Activated T-cell treated with anti-CD3 and anti-CD28 coated beads, Interleukin-2, amount 50 U/mL, for 72 hours (primary cell): ENCODE data around the gene AMPH. TPM values are rescaled to one million over a fixed set of nuclear protein-coding genes. Genes with fewer than 3 reads are reported as not detected.

Experiments
- ATAC-seq, 2 donors: fragments of 150-1000 bp; cut with Tn5 transposase; replicated peaks in 1 of 2; 2 replicates each; pipeline ENCODE4 v1.10.0; 2021; ENCODE audit warnings: moderate library complexity in 2 of 2, mild to moderate bottlenecking in 1 of 2
- DNase-seq, 2 donors: peaks; one replicate each; pipeline ENCODE4 v3.0.0; 2021 to 2022; ENCODE audit warnings: mixed read lengths in 1 of 2
- H3K27ac Mint-ChIP-seq: one replicate; pipeline ENCODE4 v1.8.0; 2022; ENCODE audit warnings: mild to moderate bottlenecking, moderate library complexity, mixed read lengths
- H3K27me3 Mint-ChIP-seq: one replicate; pipeline ENCODE4 v1.8.0; 2022; ENCODE audit warnings: low read depth, mixed read lengths
- H3K36me3 Mint-ChIP-seq, 2 donors: one replicate each; pipeline ENCODE4 v1.8.0; 2022; ENCODE audit warnings: mixed read lengths in 2 of 2, mild to moderate bottlenecking in 1 of 2; ENCODE audit not compliant: insufficient read depth in 2 of 2
- H3K4me1 Mint-ChIP-seq: one replicate; pipeline ENCODE4 v1.8.0; 2022; ENCODE audit warnings: low read depth, mixed read lengths
- H3K4me3 Mint-ChIP-seq, 2 donors: one replicate each; pipeline ENCODE4 v1.8.0; 2022; ENCODE audit warnings: mild to moderate bottlenecking in 2 of 2, mixed read lengths in 2 of 2, moderate library complexity in 2 of 2
- H3K9me3 Mint-ChIP-seq, 2 donors: one replicate each; pipeline ENCODE4 v1.8.0; 2022; ENCODE audit warnings: mixed read lengths in 2 of 2
- total RNA-seq, 2 donors: library from RNA; stranded (reverse); gene quantifications; one replicate each; pipeline ENCODE4 v1.2.3, GENCODE V29; 2022

Gene AMPH
- total RNA-seq, result under 1 TPM; 0.07 to 0.53 TPM

DNA sequence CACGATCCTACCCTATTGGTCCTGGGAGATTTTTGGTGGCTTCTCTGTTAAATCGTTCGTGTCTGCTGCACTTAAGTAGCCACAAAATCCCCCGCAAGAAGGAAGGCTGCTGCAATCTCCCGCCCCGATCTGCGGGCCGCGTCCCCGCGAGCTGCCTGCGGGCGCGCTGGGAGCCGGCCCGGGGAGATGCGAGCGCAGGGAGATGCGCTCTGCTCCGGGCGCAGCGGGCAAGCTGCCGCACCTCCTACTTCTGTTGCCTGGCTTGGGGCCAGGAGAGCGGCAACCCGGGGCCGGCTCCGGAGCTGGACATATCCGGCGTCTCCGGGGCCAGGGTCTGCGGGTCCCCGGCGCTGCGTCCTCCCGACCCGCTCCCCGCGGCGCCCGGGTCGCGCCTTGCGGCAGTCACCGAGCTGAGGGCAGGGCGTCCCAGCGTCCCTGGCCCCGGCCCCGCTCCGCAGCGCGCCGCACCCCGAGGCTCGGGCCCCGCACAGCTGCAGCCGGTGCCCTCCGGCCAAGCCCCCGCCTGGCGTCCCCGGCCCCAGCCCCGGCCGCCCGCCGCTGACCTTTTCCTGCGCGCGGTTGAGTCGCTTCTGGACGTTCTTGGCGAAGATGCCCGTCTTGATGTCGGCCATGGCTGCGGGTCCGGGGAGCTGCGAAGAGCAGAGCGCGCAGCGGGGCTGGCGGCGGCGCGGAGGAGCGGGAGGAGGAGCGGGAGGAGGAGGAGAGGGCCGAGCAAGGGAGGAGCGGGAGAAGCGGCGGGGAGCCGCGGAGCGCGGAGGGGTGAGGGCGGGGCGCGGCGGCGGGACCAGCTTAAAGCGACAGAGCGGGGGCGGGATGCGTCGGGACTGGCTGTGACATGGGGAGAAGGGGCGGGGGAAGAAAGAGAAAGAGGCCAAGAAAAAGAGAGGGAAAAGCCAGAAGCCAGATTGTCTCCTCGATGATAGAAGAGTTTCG is at the start of gene AMPH:
AMPH (minus strand) TSS at position 654 of the 954 bp plus-strand sequence; CDS start at position 632, 22 bp downstream.
- peaks cover 41% of the 10 kb centered on the region for H3K27me3 Mint-ChIP-seq
- no peaks in the 10 kb centered on the region for H3K4me1 Mint-ChIP-seq
- DNase-seq (peak; percentile 18 to 44), ATAC-seq (peak; percentile 43 to 76)
- no peak within 1 kb of the TSS for H3K27ac Mint-ChIP-seq
- H3K9me3 Mint-ChIP-seq, result no peaks in the 10 kb centered on the region
- H3K4me3 Mint-ChIP-seq, result peak within 1 kb of the TSS; percentile 58 to 69
- no peaks in the 10 kb centered on the region for H3K36me3 Mint-ChIP-seq

- Mint-ChIP-seq H3K4me1 (no peaks in the 10 kb centered on the region), H3K27ac (no peak overlapping the region), H3K4me3 (no peak overlapping the region), H3K27me3 (peaks cover 3% of the 10 kb centered on the region), H3K9me3 (no peaks in the 10 kb centered on the region), H3K36me3 (no peaks in the 10 kb centered on the region)
- no peak for ATAC-seq
- DNase-seq, result no peak
Measured at GRCh38 chr7:38679419-38679818, 48.2 kb upstream of the AMPH start.

- Mint-ChIP-seq H3K27ac (no peak overlapping the region), H3K4me1 (no peaks in the 10 kb centered on the region), H3K27me3 (peaks cover 6% of the 10 kb centered on the region), H3K4me3 (no peak overlapping the region), H3K36me3 (no peaks in the 10 kb centered on the region), H3K9me3 (no peaks in the 10 kb centered on the region)
- ATAC-seq (no peak), DNase-seq (no peak)
Measured at GRCh38 chr7:38678698-38679054, 47.5 kb upstream of the AMPH start.

GRCh38 chr7:38677981-38678697 is 47.0 kb upstream of the AMPH start:
- H3K4me3 Mint-ChIP-seq, result no peak overlapping the region
- H3K4me1 Mint-ChIP-seq, result no peaks in the 10 kb centered on the region
- H3K9me3 Mint-ChIP-seq, result no peaks in the 10 kb centered on the region
- no peaks in the 10 kb centered on the region for H3K36me3 Mint-ChIP-seq
- H3K27ac Mint-ChIP-seq, result no peak overlapping the region
- H3K27me3 Mint-ChIP-seq, result peaks cover 6% of the 10 kb centered on the region
- ATAC-seq (no peak), DNase-seq (no peak)

DNA sequence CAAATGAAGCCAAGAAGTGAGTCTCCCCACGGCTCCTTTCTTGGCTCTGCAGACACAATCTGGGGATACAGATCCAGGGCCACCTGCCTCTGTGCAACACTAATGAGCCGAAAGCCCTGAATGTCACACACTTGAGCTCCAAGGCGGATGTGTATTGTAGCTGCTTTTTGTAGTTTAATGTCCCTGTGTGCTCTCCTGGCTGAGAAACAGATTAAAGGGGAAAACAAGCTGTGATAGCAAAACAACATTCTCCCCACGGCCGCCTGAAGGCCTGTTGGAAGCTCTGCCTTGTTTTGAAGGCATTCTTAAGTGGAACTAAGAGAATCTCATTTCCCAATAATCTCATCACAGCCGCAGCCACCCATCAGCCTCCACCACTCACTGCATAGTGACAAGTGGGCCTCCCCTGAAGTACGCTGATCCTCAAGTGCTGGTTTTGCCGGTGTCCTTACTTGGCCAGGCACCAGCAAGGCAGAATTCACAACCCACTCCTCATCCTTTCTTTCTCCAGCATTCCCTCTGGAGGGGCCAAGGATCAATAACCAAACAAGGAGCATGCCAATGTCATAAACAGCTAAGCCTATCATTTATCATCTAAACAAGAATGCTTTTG is 44.4 kb upstream of the AMPH start:
- DNase-seq, result no peak
- Mint-ChIP-seq H3K4me3 (no peak overlapping the region), H3K4me1 (no peaks in the 10 kb centered on the region), H3K36me3 (no peaks in the 10 kb centered on the region), H3K9me3 (no peaks in the 10 kb centered on the region), H3K27ac (no peak overlapping the region), H3K27me3 (peaks cover 20% of the 10 kb centered on the region)
- ATAC-seq, result no peak

GRCh38 chr7:38674513-38674912 is 43.3 kb upstream of the AMPH start:
- no peak overlapping the region for H3K27ac Mint-ChIP-seq
- no peak for DNase-seq
- no peaks in the 10 kb centered on the region for H3K9me3 Mint-ChIP-seq
- H3K4me1 Mint-ChIP-seq, result no peaks in the 10 kb centered on the region
- H3K4me3 Mint-ChIP-seq, result no peak overlapping the region
- peaks cover 20% of the 10 kb centered on the region for H3K27me3 Mint-ChIP-seq
- no peak for ATAC-seq
- H3K36me3 Mint-ChIP-seq, result no peaks in the 10 kb centered on the region

- no peak overlapping the region for H3K4me3 Mint-ChIP-seq
- H3K27me3 Mint-ChIP-seq, result peaks cover 20% of the 10 kb centered on the region
- no peaks in the 10 kb centered on the region for H3K4me1 Mint-ChIP-seq
- DNase-seq (no peak), ATAC-seq (no peak)
- H3K9me3 Mint-ChIP-seq, result no peaks in the 10 kb centered on the region
- no peaks in the 10 kb centered on the region for H3K36me3 Mint-ChIP-seq
- H3K27ac Mint-ChIP-seq, result no peak overlapping the region
Measured at GRCh38 chr7:38673795-38674194, 42.6 kb upstream of the AMPH start.

- H3K4me3 Mint-ChIP-seq, result no peak overlapping the region
- no peaks in the 10 kb centered on the region for H3K9me3 Mint-ChIP-seq
- ATAC-seq, result no peak
Measured at GRCh38 chr7:38671911-38672905, 41.0 kb upstream of the AMPH start.

GRCh38 chr7:38669965-38670520 is 38.9 kb upstream of the AMPH start:
- no peaks in the 10 kb centered on the region for H3K4me1 Mint-ChIP-seq
- no peaks in the 10 kb centered on the region for H3K36me3 Mint-ChIP-seq
- peaks cover 20% of the 10 kb centered on the region for H3K27me3 Mint-ChIP-seq
- no peaks in the 10 kb centered on the region for H3K9me3 Mint-ChIP-seq
- ATAC-seq (no peak), DNase-seq (no peak)
- H3K27ac Mint-ChIP-seq, result no peak overlapping the region
- no peak overlapping the region for H3K4me3 Mint-ChIP-seq

More at GRCh38 chr7:38671911-38672905, 41.0 kb upstream of the AMPH start:
- no peaks in the 10 kb centered on the region for H3K4me1 Mint-ChIP-seq
- H3K27me3 Mint-ChIP-seq, result peaks cover 20% of the 10 kb centered on the region
- DNase-seq, result no peak
- H3K36me3 Mint-ChIP-seq, result no peaks in the 10 kb centered on the region
- no peak overlapping the region for H3K27ac Mint-ChIP-seq

- DNase-seq, result no peak
- Mint-ChIP-seq H3K9me3 (no peaks in the 10 kb centered on the region), H3K27me3 (peaks cover 24% of the 10 kb centered on the region), H3K36me3 (no peaks in the 10 kb centered on the region), H3K27ac (no peak overlapping the region), H3K4me3 (no peak overlapping the region), H3K4me1 (no peaks in the 10 kb centered on the region)
- no peak for ATAC-seq
Measured at GRCh38 chr7:38664972-38665371, 33.8 kb upstream of the AMPH start.

DNA sequence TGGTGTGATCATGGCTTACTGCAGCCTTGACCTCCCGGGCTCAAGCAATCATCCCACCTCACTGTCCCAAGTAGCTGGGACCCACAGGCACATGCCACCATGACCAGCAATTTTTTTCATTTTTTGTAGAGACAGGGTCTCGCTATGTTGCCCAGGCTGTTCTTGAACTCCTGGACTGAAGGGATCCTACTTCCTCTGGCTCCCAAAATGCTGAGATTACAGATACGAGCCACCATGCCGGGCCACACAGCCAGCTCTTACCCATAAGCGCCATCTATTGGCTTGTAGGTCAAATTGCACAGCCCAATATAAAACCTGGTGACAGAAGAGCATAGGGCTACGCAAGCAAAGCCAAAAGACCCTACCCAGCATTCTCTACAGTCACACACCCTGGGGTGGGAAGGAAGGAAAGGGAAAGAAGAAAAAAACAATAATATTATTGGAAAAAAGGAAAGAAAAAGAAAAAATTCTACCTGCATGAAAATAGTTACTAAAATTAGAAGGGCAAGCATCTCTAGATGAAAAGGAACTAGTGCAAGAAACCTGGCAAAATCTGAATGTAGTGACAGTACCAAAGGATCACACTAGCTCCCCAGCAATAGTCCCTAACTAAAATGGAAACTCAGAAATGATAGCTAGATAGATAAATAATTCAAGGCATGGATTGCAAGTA is 29.4 kb upstream of the AMPH start:
- Mint-ChIP-seq H3K9me3 (no peaks in the 10 kb centered on the region), H3K27me3 (peaks cover 31% of the 10 kb centered on the region), H3K27ac (no peak overlapping the region), H3K36me3 (no peaks in the 10 kb centered on the region), H3K4me1 (no peaks in the 10 kb centered on the region), H3K4me3 (no peak overlapping the region)
- peak; percentile 12 to 21 for DNase-seq
- peak in 1 of 2 donors; percentile 60 for ATAC-seq

DNA sequence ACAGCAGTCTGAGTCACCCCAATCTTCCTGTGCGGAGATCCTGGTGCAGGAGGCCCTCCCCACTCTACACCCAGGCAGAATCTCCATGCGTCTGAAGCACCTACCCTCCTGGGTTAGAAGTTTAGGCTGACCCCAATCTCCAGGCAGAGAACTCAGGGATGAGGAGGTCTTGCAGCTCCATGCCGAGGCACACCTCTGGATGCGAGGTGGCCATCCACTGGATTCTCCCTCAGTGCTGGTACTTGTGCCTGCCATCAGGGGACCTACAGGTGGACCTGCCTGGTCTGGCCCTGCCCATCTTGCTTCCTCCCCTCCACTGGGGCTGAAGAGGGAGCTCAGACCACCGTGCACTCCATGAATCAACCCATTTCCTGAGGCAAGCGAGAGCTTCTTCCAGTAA is 28.8 kb upstream of the AMPH start:
- no peaks in the 10 kb centered on the region for H3K4me1 Mint-ChIP-seq
- no peaks in the 10 kb centered on the region for H3K36me3 Mint-ChIP-seq
- H3K9me3 Mint-ChIP-seq, result no peaks in the 10 kb centered on the region
- H3K27me3 Mint-ChIP-seq, result peaks cover 31% of the 10 kb centered on the region
- no peak for DNase-seq
- no peak for ATAC-seq
- no peak overlapping the region for H3K4me3 Mint-ChIP-seq
- H3K27ac Mint-ChIP-seq, result no peak overlapping the region
